H1 (cell line): ENCODE data around the gene SLC27A5. TPM values are rescaled to one million over a fixed set of nuclear protein-coding genes. Genes with fewer than 3 reads are reported as not detected.

Experiments used
- ASH2L ChIP-seq: fragments of 200-600, 300-600 bp; sonication (generic); IDR thresholded peaks from one replicate; pipeline ENCODE4 v1.7.1; 2017; ENCODE audit warnings: low read length
- BACH1 ChIP-seq: IDR thresholded peaks from 2 replicates; pipeline ENCODE4 v1.6.1; 2012; ENCODE audit warnings: low read length, improper control_type of control experiment
- CBX5 ChIP-seq: fragments of 300-800, 300-1000 bp; sonication (generic); IDR thresholded peaks from 2 replicates; pipeline ENCODE4 v1.7.1; 2016; ENCODE audit warnings: antibody characterized with exemption, low read length, low read depth
- CTBP2 ChIP-seq: IDR thresholded peaks from 2 replicates; pipeline ENCODE4 v1.7.0; 2011; ENCODE audit warnings: borderline replicate concordance, mild to moderate bottlenecking, moderate library complexity, mixed read lengths, low read length; ENCODE audit not compliant: insufficient read depth, insufficient read length
- FOSL1 ChIP-seq: IDR thresholded peaks from 2 replicates; pipeline ENCODE4 v1.6.1; 2011; ENCODE audit warnings: mild to moderate bottlenecking, low read depth, low read length, moderate library complexity; ENCODE audit not compliant: insufficient read depth
- GTF2F1 ChIP-seq: IDR thresholded peaks from 2 replicates; pipeline ENCODE4 v1.6.1; 2012; ENCODE audit warnings: low read depth, low read length, improper control_type of control experiment, borderline replicate concordance
- HDAC6 ChIP-seq: IDR thresholded peaks from one replicate; pipeline ENCODE4 v1.7.1; 2012; ENCODE audit warnings: low read depth, mild to moderate bottlenecking, inconsistent platforms, low read length, moderate library complexity
- KDM5A ChIP-seq: fragments of 200-600 bp; IDR thresholded peaks from 2 replicates; pipeline ENCODE4 v1.7.1; 2012; ENCODE audit warnings: mild to moderate bottlenecking, low read length, inconsistent platforms, mixed read lengths
- NRF1 ChIP-seq: IDR thresholded peaks from 2 replicates; pipeline ENCODE4 v1.6.1; 2011; ENCODE audit warnings: mild to moderate bottlenecking, low read depth, low read length, improper control_type of control experiment
- PHF8 ChIP-seq: fragments of 200-600 bp; sonication (generic); conservative IDR thresholded peaks from 2 replicates; pipeline ENCODE4 v1.7.1; 2012; ENCODE audit warnings: low read depth, mild to moderate bottlenecking, inconsistent platforms, low read length, moderate library complexity
- POLR2A ChIP-seq, 2 experiments: IDR thresholded peaks; 1 replicate in 1 of 2; 2 replicates in 1 of 2; pipeline ENCODE4 v1.6.1; 2011; ENCODE audit warnings: low read depth in 2 of 2, low read length in 2 of 2, mild to moderate bottlenecking in 2 of 2; ENCODE audit errors: control extremely low read depth in 1 of 2
- POU5F1 ChIP-seq: IDR thresholded peaks from 2 replicates; pipeline ENCODE4 v1.6.1; 2011; ENCODE audit warnings: low read depth, mild to moderate bottlenecking, low read length, moderate library complexity
- RAD21 ChIP-seq, 2 experiments: IDR thresholded peaks in 1 of 2; conservative IDR thresholded peaks in 1 of 2; 2 replicates each; pipeline ENCODE4 v1.6.1; 2011; ENCODE audit warnings: low read depth in 2 of 2, low read length in 2 of 2, improper control_type of control experiment in 1 of 2, inconsistent platforms in 1 of 2, mild to moderate bottlenecking in 1 of 2, moderate library complexity in 1 of 2
- RNF2 ChIP-seq: fragments of 200-900, 300-1000 bp; sonication (generic); IDR thresholded peaks from 2 replicates; pipeline ENCODE4 v1.7.1; 2016; ENCODE audit warnings: borderline replicate concordance, low read depth, mild to moderate bottlenecking, antibody characterized with exemption, low read length; ENCODE audit not compliant: poor library complexity, severe bottlenecking; ENCODE audit errors: missing control alignments
- RXRA ChIP-seq: IDR thresholded peaks from 2 replicates; pipeline ENCODE4 v1.6.1; 2011; ENCODE audit warnings: low read depth, mild to moderate bottlenecking, low read length, moderate library complexity; ENCODE audit not compliant: insufficient read depth
- SIN3A ChIP-seq, 2 experiments: IDR thresholded peaks in 1 of 2; conservative IDR thresholded peaks in 1 of 2; 2 replicates each; pipeline ENCODE4 v1.6.1; 2011 to 2012; ENCODE audit warnings: low read length in 2 of 2, improper control_type of control experiment in 1 of 2, low read depth in 1 of 2, mild to moderate bottlenecking in 1 of 2
- SRF ChIP-seq: IDR thresholded peaks from 2 replicates; pipeline ENCODE4 v1.6.1; 2011; ENCODE audit warnings: mild to moderate bottlenecking, low read depth, low read length, moderate library complexity
- TAF7 ChIP-seq: optimal IDR thresholded peaks from 2 replicates; pipeline ENCODE3; 2011; ENCODE audit warnings: low read depth, mild to moderate bottlenecking, inconsistent platforms, low read length, moderate library complexity, borderline replicate concordance
- polyA plus RNA-seq, 7 experiments: library from polyadenylated mRNA; depleted of rRNA in 3 of 7; stranded (reverse) in 5 of 7; unstranded in 2 of 7; fragments of >200 nt in 5 of 7; fragments of 200-250 nt in 2 of 7; gene quantifications; 1 replicate in 5 of 7; 2 replicates in 1 of 7; 4 replicates in 1 of 7; pipeline versions ENCODE4 v1.2.1 to v1.2.3, GENCODE V29; 2011 to 2013; ENCODE audit warnings: missing spikeins in 2 of 7, mixed read lengths in 2 of 7
- total RNA-seq: library from RNA; stranded (reverse); fragmentation: NEBNext Ultra II Directional; extraction: Animal tissue kit (Norgen Biotek cat#: 25700); gene quantifications from 2 replicates; pipeline ENCODE4 v1.2.1, GENCODE V29; 2021
- TF ChIP-seq, protein P1 (sequence below): IDR thresholded peaks from 2 replicates; pipeline ENCODE4 v1.6.1; 2012; ENCODE audit warnings: inconsistent platforms
- TF ChIP-seq, protein P2 (sequence below): IDR thresholded peaks from 2 replicates; pipeline ENCODE4 v1.6.1; 2011; ENCODE audit warnings: low read length, improper control_type of control experiment

Gene SLC27A5
- total and polyA plus RNA-seq, 2 of the 8 experiments (the other 6 are each of a cell fraction or from before 2014, with no cell fraction given): 25.1 to 80.5 TPM

GRCh38 chr19:58513694-58514563 lies 2.1 kb upstream of the SLC27A5 start (continued):
- peak; percentile 71 for TF ChIP-seq NRF1
- peak; percentile 66 for TF ChIP-seq TAF7
- no peak for TF ChIP-seq KDM5A
- TF ChIP-seq BACH1: peak; percentile 58; the same call in 1 of the 2 replicates
- TF ChIP-seq RNF2: no peak
- peak; percentile 42 for TF ChIP-seq ASH2L
- TF ChIP-seq RXRA: 0 out of 2 replicates have a peak, but pooled peaks have one; percentile 5
- TF ChIP-seq PHF8: 0 out of 2 replicates have a peak, but pooled peaks have one; percentile 16
- TF ChIP-seq CBX5: no peak
- peak; percentile 85 to 89 for TF ChIP-seq POLR2A (IDR thresholded peaks at IDR 0.05; ENCODE audit: control extremely low read depth in 1 of 2, low read depth in 2 of 2, low read length in 2 of 2)
- TF ChIP-seq RAD21 (IDR thresholded peaks at IDR 0.05 in 1 of 2, conservative IDR thresholded peaks at IDR 0.05 in 1 of 2; ENCODE audit: low read depth in 2 of 2, low read length in 2 of 2): peak; percentile 75 to 83
- no peak for TF ChIP-seq SRF
- no peak for TF ChIP-seq HDAC6
- no peak for TF ChIP-seq CTBP2
- TF ChIP-seq, protein P1, sequence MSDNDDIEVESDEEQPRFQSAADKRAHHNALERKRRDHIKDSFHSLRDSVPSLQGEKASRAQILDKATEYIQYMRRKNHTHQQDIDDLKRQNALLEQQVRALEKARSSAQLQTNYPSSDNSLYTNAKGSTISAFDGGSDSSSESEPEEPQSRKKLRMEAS: peak; percentile 94
- no peak for TF ChIP-seq GTF2F1
- TF ChIP-seq POU5F1: no peak
- peak; percentile 77; the same call in 1 of the 2 replicates for TF ChIP-seq FOSL1
- peak in 1 of 2 experiments; percentile 35; a peak in 1 of 4 replicates for TF ChIP-seq SIN3A (conservative IDR thresholded peaks at IDR 0.05 in 1 of 2, IDR thresholded peaks at IDR 0.05 in 1 of 2; ENCODE audit: low read depth in 1 of 2, low read length in 2 of 2)
- TF ChIP-seq, protein P2, sequence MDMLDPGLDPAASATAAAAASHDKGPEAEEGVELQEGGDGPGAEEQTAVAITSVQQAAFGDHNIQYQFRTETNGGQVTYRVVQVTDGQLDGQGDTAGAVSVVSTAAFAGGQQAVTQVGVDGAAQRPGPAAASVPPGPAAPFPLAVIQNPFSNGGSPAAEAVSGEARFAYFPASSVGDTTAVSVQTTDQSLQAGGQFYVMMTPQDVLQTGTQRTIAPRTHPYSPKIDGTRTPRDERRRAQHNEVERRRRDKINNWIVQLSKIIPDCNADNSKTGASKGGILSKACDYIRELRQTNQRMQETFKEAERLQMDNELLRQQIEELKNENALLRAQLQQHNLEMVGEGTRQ: peak; percentile 39; the same call in 1 of the 2 replicates
- TF ChIP-seq, all 59 proteins: peak for 26
